Neutrophil (primary cell): ENCODE measurements around the gene RBM24.

Experiments used
- H3K27ac ChIP-seq: fragments of 200-600 bp; sonication (generic); 2 replicates; pipeline ENCODE4 v1.5.1; 2016; ENCODE audit warnings: mild to moderate bottlenecking, moderate library complexity
- H3K27me3 ChIP-seq: fragments of 200-600 bp; sonication (generic); 2 replicates; pipeline ENCODE4 v1.6.0; 2016; ENCODE audit warnings: mild to moderate bottlenecking
- H3K36me3 ChIP-seq: fragments of 200-600 bp; sonication (generic); 2 replicates; pipeline ENCODE4 v1.5.1; 2017
- H3K4me1 ChIP-seq, 2 experiments: fragments of 200-600 bp in 1 of 2; sonication (generic) in 1 of 2; 1 replicate in 1 of 2; 2 replicates in 1 of 2; pipeline versions ENCODE4 v1.5.1 to v1.6.1; 2013 to 2016; ENCODE audit warnings: low read depth in 1 of 2, low read length in 1 of 2, mild to moderate bottlenecking in 1 of 2, moderate library complexity in 1 of 2; ENCODE audit not compliant: control insufficient read depth in 1 of 2, insufficient read depth in 1 of 2
- H3K4me3 ChIP-seq, 2 experiments: fragments of 200-600 bp in 1 of 2; sonication (generic) in 1 of 2; 1 replicate in 1 of 2; 2 replicates in 1 of 2; pipeline ENCODE4 v1.5.1; 2013 to 2016; ENCODE audit warnings: low read depth in 1 of 2, low read length in 1 of 2, mild to moderate bottlenecking in 1 of 2, moderate library complexity in 1 of 2
- H3K9me3 ChIP-seq: fragments of 200-600 bp; sonication (generic); 2 replicates; pipeline ENCODE4 v1.5.1; 2016
- TF ChIP-seq, protein P1 (sequence below): fragments of 200-600 bp; sonication (generic); IDR thresholded peaks from 2 replicates; pipeline ENCODE4 v1.5.1; 2016; ENCODE audit warnings: antibody characterized with exemption

RBM24 gene

DNA sequence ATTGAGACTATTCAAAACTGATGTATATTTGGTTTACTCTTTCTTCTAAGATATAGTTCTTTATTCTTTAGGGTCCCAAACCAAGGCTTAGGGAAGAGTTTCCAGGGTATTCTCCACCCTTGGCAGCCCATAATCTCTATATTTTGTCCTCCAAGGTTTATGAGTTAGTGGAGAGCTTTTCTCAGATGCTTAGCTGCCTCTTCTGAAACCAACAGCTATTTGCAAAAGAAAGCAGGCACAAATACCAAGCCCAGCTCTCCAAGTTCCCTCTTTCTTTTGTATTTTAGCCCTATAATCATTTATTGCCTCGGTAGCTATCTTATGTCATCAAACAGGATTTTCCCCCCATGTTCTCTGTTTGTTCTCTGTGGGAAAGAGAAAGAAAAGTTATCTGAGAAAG is 39.1 kb upstream of the RBM24 start:
- no peaks in the 10 kb centered on the region for H3K4me1 ChIP-seq
- no peak overlapping the region for H3K4me3 ChIP-seq
- no peaks in the 10 kb centered on the region for H3K9me3 ChIP-seq
- H3K27ac ChIP-seq, result no peak overlapping the region
- TF ChIP-seq, protein P1, sequence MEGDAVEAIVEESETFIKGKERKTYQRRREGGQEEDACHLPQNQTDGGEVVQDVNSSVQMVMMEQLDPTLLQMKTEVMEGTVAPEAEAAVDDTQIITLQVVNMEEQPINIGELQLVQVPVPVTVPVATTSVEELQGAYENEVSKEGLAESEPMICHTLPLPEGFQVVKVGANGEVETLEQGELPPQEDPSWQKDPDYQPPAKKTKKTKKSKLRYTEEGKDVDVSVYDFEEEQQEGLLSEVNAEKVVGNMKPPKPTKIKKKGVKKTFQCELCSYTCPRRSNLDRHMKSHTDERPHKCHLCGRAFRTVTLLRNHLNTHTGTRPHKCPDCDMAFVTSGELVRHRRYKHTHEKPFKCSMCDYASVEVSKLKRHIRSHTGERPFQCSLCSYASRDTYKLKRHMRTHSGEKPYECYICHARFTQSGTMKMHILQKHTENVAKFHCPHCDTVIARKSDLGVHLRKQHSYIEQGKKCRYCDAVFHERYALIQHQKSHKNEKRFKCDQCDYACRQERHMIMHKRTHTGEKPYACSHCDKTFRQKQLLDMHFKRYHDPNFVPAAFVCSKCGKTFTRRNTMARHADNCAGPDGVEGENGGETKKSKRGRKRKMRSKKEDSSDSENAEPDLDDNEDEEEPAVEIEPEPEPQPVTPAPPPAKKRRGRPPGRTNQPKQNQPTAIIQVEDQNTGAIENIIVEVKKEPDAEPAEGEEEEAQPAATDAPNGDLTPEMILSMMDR, result no peak
- H3K27me3 ChIP-seq, result peaks cover 7% of the 10 kb centered on the region
- no peaks in the 10 kb centered on the region for H3K36me3 ChIP-seq

DNA sequence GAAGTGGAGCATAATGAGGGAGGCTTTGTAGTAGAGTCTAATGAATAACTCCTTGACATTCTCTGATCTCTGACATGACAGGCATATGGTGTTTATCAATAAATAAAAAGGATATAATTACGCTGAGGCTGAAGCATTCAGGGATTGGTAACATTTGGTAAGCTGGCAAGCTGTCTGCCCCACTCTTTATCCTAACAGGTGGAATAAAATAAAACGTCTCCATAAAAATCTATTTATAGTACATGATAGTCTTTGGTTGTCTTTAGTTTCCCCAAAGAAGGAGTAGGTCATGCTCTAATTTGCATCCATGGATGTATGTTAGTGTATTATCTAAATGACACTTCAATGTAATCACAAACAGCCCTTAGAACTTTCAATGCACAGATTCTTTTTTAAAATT is 30.9 kb upstream of the RBM24 start:
- no peaks in the 10 kb centered on the region for H3K36me3 ChIP-seq
- H3K4me3 ChIP-seq, result no peak overlapping the region
- H3K27ac ChIP-seq, result no peak overlapping the region
- peaks cover 14% of the 10 kb centered on the region for H3K27me3 ChIP-seq
- H3K9me3 ChIP-seq, result no peaks in the 10 kb centered on the region
- TF ChIP-seq, protein P1, result no peak
- no peaks in the 10 kb centered on the region for H3K4me1 ChIP-seq

DNA sequence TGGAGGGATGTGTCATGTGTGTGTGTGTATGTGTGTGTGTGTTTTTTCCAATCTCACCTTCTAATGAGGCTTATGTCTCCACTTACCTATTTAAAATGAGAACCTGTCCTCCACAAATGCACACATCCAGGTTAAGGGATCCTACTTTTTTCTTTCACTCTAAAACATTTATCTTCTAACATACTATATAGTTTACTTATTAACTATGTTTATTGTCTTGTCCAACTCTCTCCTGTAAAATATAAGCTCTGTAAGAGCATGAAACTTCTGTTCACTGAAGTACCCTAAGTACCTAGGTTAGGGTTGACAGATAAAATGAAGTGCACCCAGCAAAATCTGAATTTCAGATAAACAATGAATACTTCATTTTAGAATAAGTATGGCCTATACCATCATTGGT is 29.2 kb upstream of the RBM24 start:
- peaks cover 14% of the 10 kb centered on the region for H3K27me3 ChIP-seq
- no peaks in the 10 kb centered on the region for H3K4me1 ChIP-seq
- H3K36me3 ChIP-seq, result no peaks in the 10 kb centered on the region
- no peaks in the 10 kb centered on the region for H3K9me3 ChIP-seq
- no peak overlapping the region for H3K27ac ChIP-seq
- TF ChIP-seq, protein P1, result no peak
- H3K4me3 ChIP-seq, result no peak overlapping the region

DNA sequence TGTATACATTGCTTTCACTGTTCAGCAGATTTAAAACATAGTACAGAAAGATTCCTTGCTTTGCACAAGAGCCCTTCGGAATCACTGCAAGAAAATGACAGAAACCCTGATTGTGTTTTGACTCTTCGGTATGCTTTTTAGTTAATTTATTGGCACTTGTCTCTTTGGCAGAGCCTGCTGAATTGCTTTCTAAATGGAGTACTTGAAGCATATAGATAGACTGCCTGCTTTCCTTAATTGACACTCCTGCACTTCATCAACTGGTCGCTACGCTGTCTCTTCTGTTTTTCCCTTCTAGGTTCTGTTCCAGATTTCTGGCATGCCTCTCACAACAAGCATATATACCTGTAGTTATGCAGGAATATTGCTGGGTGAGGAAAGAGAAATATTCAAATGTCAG is 22.4 kb upstream of the RBM24 start:
- no peaks in the 10 kb centered on the region for H3K36me3 ChIP-seq
- no peak overlapping the region for H3K27ac ChIP-seq
- TF ChIP-seq, protein P1, result no peak
- H3K9me3 ChIP-seq, result no peaks in the 10 kb centered on the region
- peaks cover 11% of the 10 kb centered on the region for H3K27me3 ChIP-seq
- H3K4me3 ChIP-seq, result no peak overlapping the region
- H3K4me1 ChIP-seq, result no peaks in the 10 kb centered on the region

DNA sequence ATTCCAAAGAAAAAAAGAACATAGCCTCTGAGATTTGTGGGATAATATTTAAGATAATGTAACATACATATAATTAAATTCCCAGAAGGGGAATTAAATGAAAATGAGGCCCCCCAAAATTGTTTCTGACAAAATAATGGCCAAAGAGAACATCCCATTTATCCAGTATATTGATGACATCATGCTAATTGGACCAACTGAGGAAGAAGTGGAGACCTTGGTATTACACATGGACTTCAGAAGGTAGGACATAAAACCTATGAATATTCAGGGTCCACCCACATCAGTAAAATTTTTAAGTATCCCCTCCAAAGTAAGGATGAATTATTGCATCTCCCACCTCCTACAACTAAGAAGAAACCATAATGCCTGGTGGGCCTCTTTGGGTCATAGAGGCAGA is 15.6 kb upstream of the RBM24 start:
- no peak overlapping the region for H3K4me3 ChIP-seq
- no peaks in the 10 kb centered on the region for H3K4me1 ChIP-seq
- no peaks in the 10 kb centered on the region for H3K36me3 ChIP-seq
- no peak overlapping the region for H3K27ac ChIP-seq
- H3K9me3 ChIP-seq, result no peaks in the 10 kb centered on the region
- TF ChIP-seq, protein P1, result no peak
- H3K27me3 ChIP-seq, result peaks cover 16% of the 10 kb centered on the region

DNA sequence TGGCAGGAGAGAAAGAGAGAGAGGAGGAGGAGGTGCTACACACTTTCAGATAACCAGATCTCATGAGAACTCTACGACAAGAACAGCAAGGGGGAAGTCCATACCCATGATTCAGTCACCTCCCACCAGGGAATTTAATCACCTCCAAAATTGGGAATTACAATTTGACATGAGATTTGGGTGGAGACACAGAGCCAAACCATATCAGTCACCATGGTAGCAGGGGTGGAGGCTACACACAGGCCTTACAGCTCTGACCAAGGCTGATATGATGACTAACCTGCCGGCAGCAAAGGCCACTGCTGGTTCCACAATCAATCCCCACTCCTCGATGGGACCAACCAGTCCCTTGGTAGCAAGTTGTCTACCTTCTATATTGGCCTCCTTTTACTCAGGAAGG is 13.6 kb upstream of the RBM24 start:
- Histone ChIP-seq H3K36me3 (no peaks in the 10 kb centered on the region), H3K4me1 (no peaks in the 10 kb centered on the region), H3K4me3 (no peak overlapping the region), H3K27me3 (peaks cover 5% of the 10 kb centered on the region), H3K27ac (no peak overlapping the region), H3K9me3 (no peaks in the 10 kb centered on the region)
- TF ChIP-seq, protein P1, result no peak
